IPS-18c (cell line): ENCODE data around the gene PALM3.

Experiments used
- H3K4me3 ChIP-seq: 2 replicates; pipeline ENCODE4 v1.7.0; 2013; ENCODE audit warnings: low read depth, mild to moderate bottlenecking, low read length, moderate library complexity; ENCODE audit not compliant: insufficient read depth
- H3K9me3 ChIP-seq: one replicate; pipeline ENCODE4 v1.6.1; 2013; ENCODE audit warnings: mild to moderate bottlenecking, low read length, moderate library complexity; ENCODE audit not compliant: control insufficient read depth, insufficient read depth

Gene PALM3

DNA sequence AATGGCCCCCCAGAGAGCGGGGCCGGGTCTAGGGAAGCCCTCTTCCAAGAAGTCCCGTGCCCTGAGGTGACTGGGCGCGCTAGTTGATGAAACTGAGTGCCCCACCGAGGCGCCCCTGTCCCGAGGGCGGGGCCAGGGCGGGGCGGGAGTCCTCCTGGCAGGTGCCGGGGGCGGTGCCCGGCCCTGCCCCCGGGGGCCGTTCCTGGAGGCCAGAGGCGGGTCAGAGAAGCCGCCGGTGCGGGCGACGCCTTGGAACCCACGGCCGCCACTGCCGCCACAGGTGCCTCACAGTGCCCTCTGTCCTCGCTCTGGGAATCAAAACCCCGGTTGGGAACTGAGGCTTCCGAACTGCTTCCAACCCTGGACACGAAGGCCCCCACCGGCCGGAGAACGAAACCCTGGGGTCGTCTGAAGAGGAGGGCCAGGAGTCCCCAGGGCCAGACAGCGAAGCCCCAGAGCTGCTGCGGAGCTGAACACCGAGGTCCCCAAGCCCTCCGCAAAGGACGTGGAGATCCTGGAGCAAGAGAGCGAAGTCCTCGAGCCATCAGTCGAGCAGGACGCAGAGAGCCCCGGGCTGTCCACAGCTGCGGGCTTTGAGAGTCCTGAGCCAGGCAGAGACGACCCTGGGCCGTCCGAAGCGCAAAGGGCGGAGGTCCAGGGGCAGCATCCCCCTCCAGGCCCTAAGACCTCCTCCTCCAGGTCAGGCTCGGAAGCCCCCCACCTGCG lies 10.8 kb upstream of the PALM3 start, which contains the start of gene MISP3:
TSS of gene MISP3 (plus strand) at position 252 of the 726 bp plus-strand sequence. CDS start 524 bp downstream, outside the sequence.
- peak within 1 kb of the TSS; percentile 65 for H3K4me3 ChIP-seq
- H3K9me3 ChIP-seq, result no peaks in the 10 kb centered on the region

DNA sequence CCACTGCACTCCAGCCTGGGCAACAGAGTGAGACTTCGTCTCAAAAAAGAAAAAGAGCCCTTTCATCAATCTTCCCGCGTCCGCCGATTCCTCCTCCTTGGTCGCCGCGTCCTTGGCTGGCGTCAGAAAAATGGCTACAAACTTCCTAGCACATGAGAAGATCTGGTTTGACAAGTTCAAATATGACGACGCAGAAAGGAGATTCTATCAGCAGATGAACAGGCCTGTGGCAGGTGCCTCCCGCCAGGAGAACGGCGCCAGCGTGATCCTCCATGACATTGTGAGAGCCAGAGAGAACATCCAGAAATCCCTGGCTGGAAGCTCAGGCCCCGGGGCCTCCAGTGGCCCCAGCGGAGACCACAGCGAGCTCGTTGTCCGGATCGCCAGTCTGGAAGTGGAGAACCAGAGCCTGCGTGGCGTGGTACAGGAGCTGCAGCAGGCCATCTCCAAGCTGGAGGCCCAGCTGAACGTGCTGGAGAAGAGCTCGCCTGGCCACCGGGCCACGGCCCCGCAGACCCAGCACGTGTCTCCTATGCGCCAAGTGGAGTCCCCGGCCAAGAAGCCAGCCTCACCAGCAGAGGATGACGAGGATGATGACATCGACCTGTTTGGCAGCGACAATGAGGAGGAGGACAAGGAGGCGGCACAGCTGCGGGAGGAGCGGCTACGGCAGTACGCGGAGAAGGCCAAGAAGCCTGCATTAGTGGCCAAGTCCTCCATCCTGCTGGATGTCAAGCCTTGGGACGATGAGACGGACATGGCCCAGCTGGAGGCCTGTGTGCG lies 8.6 kb upstream of the PALM3 start:
- no peak overlapping the region for H3K4me3 ChIP-seq
- H3K9me3 ChIP-seq, result peaks cover 2% of the 10 kb centered on the region

DNA sequence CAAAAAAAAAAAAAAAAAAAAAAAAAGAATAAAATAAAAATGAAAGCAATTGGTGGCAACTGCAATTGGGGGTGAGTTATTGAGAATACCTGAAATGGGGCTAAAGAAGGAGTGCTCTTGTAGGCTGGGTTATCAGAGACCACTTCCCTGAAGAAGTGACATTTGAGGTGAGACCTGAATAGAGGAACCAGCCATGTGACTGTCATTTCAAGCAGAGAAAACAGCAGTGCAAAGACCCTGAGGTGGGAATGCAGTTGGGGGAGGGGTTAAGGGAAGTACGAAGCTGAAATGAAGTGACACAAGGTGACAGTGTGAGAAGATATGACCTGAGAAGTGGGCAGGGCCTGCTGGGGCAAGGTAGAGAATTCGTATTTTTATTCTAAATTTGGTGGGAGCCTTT lies 4.3 kb upstream of the PALM3 start:
- Histone ChIP-seq H3K4me3 (no peak overlapping the region), H3K9me3 (peaks cover 2% of the 10 kb centered on the region)

DNA sequence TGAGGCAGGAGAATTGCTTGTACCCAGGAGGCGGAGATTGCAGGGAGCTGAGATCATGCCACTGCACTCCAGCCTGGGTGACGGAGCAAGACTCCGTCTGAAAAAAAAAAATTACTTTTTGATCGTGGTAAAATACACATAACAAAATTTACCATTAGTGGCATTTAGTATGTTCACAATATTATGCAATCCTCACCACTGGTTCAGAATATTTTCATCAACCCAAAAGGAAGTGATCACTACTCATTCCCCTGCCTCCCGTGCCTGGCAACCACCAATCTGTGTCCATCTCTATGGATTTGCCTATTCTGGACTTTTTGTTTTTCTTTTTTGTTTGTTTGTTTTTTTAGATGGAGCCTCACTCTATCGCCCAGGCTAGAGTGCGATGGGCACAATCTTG lies 1.2 kb upstream of the PALM3 start:
- Histone ChIP-seq H3K9me3 (peaks cover 2% of the 10 kb centered on the region), H3K4me3 (no peak overlapping the region)

DNA sequence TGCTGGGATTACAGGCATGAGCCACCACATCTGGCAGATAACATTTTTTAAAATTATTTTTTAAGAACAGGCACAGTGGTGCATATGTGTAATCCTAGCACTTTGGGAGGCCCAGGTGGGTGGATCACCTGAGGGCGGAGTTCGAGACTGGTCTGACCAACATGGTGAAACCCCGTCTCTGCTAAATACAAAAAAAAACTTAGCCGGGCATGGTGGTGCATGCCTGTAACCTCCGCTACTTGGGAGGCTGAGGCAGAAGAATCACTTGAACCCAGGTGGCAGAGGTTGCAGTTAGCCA lies 631 bp upstream of the PALM3 start:
- peaks cover 2% of the 10 kb centered on the region for H3K9me3 ChIP-seq
- no peak overlapping the region for H3K4me3 ChIP-seq

DNA sequence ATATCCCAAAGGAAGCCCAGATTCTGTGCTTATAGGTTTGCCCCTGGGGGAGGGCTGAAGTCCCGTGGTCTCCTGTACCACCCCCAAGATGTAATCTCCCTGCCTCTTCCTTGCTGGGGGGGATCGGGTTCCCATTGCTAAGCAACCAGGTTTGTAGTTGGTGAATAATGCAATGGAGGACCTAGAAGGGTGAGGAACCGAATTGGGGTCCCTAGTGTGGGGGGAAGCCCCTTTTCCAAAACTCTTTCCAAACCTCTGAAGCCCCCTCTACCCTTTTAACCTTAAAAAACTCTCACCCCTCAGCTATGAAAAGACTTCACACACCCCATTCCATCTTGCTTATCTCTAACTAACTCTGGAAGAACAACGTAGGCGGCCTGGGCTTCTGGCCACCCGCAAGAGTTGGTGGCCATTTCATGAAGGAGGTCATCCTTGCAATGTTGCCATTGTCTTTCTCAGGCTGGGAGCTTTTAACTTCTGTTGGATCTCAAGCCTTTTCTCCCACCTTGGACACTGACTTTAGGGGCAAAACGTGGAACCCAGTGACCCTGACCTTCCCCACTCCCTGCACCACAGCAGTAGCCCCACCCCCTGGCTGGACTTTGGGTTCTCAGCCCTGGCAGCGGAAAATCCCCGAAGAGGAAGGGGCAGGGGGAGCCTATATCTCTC lies 661 bp downstream of the PALM3 start:
- no peaks in the 10 kb centered on the region for H3K9me3 ChIP-seq

DNA sequence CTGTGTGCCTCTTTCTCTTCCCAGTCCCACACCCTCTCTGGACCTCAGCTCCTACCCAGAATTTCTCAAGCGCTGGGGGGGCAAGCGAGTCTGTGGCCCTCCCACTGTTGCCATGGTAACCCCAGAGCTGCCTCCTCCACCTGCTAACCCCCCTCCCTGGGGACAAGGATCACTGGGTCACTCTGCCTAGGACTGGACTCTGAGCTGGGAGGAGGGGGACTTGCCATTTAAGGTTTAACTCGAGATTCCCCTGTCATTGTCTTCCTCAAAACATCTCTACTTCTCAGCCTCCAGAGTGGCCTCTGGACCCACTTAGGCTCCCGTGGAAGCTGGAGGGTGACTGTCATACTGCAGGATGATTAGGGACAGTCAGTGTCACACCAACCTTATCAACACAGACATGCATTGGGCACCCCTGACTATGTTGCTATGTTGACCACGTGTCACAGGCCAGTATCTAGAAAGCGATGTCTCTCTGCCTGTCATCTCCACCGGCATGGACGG lies 2.2 kb downstream of the PALM3 start:
- Histone ChIP-seq H3K9me3 (no peaks in the 10 kb centered on the region), H3K4me3 (no peak overlapping the region)

More for the DNA sequence above, 661 bp downstream of the PALM3 start:
- H3K4me3 ChIP-seq, result no peak overlapping the region

DNA sequence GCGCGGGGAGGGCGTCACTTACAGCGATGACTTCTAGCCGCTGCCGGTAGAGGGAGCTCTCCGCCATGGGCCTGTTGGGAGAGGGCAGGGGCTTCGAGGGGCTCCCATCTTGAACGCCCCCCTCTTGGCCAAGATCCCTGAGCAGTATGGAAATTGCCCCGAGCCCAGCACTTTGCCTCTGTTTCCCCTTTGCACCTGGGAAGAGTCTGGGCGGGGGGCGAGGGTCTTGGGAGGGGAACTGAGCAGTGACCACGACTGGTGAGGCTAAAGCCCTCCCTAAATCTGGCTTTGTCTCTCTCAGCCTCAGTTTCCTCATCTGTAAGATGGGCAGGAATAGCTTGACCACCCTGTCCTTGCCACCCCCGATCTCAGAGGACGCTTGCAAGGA lies 2.8 kb downstream of the PALM3 start:
- Histone ChIP-seq H3K4me3 (no peak overlapping the region), H3K9me3 (no peaks in the 10 kb centered on the region)

DNA sequence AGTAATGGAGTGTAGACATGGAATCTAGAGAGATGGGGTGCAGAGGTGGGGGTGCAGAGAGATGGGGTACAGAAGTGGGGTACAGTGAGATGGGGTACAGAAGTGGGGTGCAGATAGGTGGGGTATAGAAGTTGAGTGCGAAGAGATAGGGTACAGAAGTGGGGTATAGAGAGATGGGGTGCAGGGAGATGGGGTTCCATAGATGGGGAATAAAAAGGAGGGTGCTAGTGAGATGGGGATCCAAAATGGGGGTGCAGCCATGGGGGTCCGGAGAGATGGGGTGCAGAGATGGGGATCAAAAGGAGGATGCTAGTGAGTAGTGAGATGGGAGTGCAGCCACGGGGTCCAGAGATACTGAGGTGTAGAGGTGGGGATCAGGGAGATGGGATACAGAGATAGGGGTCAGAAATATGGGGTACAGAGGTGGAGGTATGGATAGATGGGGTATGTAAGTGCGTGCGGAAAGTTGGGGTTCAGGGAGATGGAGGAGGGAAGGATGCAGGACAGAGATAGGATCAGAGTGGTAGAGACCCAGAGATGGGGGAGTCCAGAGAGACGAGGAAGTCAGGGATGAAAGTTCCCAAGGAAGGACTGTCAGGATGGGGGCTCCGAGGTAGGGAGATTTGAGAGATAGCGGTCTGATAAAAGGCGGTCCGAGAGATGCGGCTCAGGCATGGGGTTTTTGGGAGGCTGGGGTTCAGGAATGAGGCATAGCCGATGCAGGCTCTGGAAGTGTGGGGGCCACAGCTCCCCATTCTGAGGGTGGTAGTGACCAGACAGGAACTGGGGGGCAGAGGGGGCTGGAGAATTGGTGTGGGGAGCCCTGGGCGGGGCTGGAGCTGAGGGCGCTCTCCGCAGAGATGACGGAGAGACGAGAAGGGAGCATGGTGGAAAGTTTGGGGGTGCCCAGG lies 3.4 kb downstream of the PALM3 start:
- peak overlapping the region; percentile 40; the same call in 1 of the 2 replicates for H3K4me3 ChIP-seq

DNA sequence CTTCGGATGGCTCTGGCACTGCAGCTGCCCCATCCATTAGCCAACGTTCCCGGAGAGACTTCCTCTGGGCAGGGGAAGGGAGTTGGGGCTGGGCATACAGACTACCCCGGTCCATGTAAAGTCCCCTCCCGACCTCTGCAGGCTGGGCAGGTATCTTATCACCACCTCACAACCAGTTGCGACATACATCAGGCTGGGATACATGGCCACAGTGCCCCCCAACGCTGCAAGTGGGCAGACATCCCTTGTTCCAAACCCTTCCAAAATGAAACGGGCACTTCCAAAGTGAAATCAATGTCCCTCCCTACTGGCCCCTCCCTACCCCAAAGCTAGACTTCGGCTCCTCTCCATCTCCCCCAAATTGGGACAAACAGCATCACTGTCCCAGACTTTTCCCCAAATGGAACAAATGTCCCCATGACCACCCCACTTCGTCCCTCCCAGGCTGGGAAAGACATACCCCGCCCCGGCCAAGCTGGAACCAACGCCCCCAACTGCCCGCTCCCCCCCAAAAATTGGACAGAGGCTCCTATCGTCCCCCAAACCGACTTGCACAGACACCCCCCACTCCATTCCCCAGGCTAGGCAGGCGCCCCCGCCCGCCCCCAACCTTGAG lies 5.0 kb downstream of the PALM3 start:
- Histone ChIP-seq H3K9me3 (no peaks in the 10 kb centered on the region), H3K4me3 (peak overlapping the region; percentile 53)

More for the DNA sequence above, 3.4 kb downstream of the PALM3 start:
- no peaks in the 10 kb centered on the region for H3K9me3 ChIP-seq

DNA sequence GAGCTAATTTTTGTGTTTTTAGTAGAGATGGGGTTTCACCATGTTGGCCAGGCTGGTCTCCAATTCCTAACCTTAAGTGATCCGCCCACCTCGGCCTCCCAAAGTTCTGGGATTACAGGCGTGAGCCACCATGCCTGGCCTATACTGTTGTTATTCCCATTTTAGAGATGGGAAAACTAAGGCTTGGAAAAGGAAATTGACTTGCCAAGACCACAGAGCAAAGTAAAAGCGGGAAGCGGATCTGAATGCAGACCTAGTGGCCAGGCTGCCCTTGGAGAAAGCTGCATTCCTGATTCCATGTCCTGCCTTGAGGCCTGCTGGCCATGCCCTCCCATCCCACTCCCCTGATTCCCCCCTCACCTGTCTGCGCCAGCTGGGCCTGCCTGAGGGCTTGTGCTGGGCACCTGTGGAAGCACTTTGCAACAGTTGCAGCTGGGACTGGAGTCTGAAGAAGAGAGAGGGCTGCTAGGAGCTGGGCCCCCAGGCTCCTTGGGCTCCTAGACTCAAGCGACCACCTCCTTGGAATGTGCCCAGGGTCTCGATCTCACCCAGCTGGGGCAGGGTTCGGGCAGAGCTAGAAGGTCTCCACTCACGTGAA lies 5.7 kb downstream of the PALM3 start:
- H3K9me3 ChIP-seq, result no peaks in the 10 kb centered on the region
- H3K4me3 ChIP-seq, result no peak overlapping the region

DNA sequence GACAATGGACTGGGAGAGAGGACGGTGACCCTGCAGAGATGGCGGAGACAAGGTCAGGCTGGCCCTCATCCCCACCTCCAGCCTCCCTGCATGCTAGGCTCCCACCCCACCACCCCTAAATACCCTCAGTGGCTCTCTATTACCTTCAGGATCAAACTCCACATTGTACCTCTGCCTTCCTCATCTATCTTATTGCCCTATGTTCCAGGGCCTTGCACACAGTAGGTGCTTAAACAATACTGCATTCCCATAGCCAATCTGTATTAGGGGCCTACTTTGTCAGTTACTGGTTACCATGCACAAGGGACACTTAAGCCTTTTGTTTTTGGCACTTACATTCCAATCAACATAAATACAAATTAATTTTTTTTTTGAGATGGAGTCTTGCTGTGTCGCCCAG lies 6.5 kb downstream of the PALM3 start:
- Histone ChIP-seq H3K9me3 (no peaks in the 10 kb centered on the region), H3K4me3 (no peak overlapping the region)

DNA sequence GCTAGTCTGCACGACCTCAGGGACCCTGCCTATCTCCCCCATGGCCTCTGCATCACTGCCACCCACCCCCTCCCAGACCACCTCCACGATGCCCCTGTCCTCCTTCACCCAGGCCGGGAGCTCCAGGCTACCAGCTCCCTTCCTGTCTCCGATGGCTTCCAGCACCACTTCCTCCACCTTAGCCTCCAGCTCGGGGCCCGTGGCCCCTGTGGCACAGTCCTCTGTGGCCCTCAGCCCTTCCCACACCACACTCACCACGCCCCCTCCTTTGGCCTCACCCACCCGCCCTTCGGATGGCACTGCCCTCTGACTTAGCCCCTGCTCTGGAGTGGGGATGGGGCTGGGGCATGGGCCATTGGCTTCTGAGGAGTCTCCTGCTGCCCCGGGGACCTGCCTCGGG lies 7.2 kb downstream of the PALM3 start:
- H3K9me3 ChIP-seq, result no peaks in the 10 kb centered on the region

DNA sequence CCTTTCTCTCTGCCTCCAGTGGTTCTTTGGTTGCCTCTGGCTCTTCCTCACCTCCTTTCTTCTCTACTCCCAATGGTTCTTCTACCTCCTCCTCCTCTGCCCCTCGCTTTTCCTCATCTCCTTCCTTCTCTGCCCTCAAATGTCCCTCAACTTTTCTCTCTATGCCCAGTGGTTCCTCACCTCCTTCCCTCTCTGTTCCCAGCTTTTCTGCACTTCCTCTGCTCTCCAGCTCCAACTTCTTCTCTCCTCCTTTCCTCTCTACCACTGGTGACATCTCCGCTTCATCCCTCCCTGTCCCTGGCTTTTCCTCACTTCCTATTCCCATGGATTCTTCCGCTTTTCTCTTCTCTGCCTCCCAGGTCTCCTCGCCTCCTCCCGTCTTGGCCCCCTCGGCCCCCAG lies 7.8 kb downstream of the PALM3 start:
- no peak overlapping the region for H3K4me3 ChIP-seq
- no peaks in the 10 kb centered on the region for H3K9me3 ChIP-seq

More for the DNA sequence above, 7.2 kb downstream of the PALM3 start:
- H3K4me3 ChIP-seq, result no peak overlapping the region

DNA sequence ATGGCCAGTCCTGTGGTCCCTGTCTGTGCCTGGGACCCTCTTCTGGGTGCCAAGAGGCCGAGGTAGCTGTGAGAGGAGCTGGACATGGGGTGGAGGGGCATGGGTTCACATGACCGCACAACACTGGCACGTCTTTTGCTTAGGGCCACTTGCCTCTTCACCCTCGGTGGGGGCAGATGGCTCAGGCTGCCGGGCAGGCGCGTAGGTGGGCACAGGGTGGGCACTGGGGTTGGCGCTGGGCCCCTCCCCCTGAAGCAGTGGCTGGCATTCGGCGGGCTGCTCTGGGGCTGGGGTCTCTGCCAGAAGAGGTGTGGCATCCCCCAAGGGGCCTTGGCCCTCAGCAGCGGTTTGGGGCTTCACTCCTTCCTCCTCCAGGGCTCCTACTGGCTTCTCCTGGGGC lies 8.4 kb downstream of the PALM3 start:
- Histone ChIP-seq H3K4me3 (no peak overlapping the region), H3K9me3 (no peaks in the 10 kb centered on the region)

DNA sequence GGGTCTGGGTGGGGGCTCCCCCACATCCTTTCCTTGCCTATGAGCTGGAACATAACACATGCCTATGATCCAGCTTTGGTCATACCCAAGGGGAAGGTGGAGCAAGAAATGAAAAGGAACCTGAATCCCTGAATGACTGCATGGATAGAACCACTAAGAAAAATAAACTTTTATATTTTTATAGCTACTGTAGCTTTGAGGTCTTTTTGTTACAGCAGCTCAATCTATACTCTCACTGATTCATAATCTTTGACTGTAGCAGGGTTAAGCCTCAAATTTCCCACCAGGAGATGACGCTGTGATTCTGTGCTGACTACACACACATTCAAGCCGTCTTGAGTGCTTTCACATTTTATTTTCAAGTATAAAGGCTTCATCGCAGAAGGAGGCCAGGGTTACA lies 8.8 kb downstream of the PALM3 start:
- no peak overlapping the region for H3K4me3 ChIP-seq
- no peaks in the 10 kb centered on the region for H3K9me3 ChIP-seq
